ENCODE results near the gene DAPK2. TPM values are rescaled to one million over a fixed set of nuclear protein-coding genes. Genes with fewer than 3 reads are reported as not detected.
A peak's percentile ranks its signal among the peaks of the same experiment; 100 is the strongest.

DAPK2 gene
- total RNA-seq, 1 donor from 2014 or later = 2.6 TPM

DNA sequence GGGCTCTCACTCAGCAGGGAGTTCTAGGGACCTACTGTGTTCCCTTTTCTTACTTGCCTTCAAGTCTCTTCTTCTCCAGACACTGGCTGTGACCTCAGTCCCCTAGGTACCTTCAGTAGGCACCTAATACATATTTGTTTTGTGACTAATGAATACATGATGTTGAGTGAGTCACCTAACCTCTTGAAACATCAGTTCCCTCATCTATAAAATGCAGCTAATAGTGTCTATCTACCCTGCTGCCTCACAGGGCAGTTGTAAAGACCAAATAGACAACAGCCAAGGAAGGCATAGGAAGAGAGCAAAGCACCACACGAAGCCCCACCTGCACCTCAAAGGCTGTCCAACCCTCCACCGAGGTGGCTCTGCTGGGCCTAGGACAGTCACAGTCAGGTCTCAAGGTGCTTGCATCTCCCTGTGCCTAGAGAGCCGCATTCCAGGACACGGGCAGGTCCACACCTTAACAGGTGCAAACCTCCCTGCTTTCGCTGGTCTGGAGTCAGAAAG is 29.1 kb downstream of the DAPK2 start:
- H3K27me3 Mint-ChIP-seq (ENCODE audit: low read depth) = peaks cover 2% of the 10 kb centered on the region
- H3K4me1 Mint-ChIP-seq = peaks cover 21% of the 10 kb centered on the region
- H3K4me3 Mint-ChIP-seq = no peak overlapping the region
- TF ChIP-seq, protein P1, sequence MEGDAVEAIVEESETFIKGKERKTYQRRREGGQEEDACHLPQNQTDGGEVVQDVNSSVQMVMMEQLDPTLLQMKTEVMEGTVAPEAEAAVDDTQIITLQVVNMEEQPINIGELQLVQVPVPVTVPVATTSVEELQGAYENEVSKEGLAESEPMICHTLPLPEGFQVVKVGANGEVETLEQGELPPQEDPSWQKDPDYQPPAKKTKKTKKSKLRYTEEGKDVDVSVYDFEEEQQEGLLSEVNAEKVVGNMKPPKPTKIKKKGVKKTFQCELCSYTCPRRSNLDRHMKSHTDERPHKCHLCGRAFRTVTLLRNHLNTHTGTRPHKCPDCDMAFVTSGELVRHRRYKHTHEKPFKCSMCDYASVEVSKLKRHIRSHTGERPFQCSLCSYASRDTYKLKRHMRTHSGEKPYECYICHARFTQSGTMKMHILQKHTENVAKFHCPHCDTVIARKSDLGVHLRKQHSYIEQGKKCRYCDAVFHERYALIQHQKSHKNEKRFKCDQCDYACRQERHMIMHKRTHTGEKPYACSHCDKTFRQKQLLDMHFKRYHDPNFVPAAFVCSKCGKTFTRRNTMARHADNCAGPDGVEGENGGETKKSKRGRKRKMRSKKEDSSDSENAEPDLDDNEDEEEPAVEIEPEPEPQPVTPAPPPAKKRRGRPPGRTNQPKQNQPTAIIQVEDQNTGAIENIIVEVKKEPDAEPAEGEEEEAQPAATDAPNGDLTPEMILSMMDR (IDR thresholded peaks at IDR 0.05; ENCODE audit: unreplicated experiment) = no peak
- H3K9me3 Mint-ChIP-seq = peaks cover 6% of the 10 kb centered on the region
- H3K36me3 Mint-ChIP-seq = no peaks in the 10 kb centered on the region
- DNase-seq (ENCODE audit: low spot score in 2 of 2, unreplicated experiment in 2 of 2) = no peak
- H3K27ac Mint-ChIP-seq = no peak overlapping the region

DNA sequence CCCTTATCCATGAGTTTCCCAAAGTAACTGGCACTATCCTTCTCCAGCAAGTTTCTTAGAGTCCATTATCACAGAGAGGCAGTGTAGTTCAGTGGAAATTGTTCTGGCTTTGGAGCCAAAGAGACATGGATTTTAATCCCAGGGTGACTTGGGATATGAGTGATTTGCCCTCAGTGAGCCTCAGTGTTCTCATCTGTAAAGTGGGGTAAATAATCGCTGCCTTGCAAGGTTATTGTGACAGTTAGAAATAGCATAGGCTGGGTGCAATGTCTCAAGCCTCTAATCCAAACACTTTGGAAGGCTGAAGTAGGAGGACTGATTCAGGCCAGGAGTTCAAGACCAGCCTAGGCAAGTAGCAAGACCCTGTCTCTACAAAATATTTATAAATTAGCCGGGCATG is 30.0 kb downstream of the DAPK2 start:
- TF ChIP-seq, protein P1 (IDR thresholded peaks at IDR 0.05; ENCODE audit: unreplicated experiment) = no peak
- no peak for DNase-seq (ENCODE audit: low spot score in 2 of 2, unreplicated experiment in 2 of 2)
- H3K27me3 Mint-ChIP-seq (ENCODE audit: low read depth) = peaks cover 2% of the 10 kb centered on the region
- H3K9me3 Mint-ChIP-seq = peaks cover 6% of the 10 kb centered on the region
- peaks cover 25% of the 10 kb centered on the region for H3K4me1 Mint-ChIP-seq
- no peak overlapping the region for H3K27ac Mint-ChIP-seq
- no peak overlapping the region for H3K4me3 Mint-ChIP-seq
- H3K36me3 Mint-ChIP-seq = no peaks in the 10 kb centered on the region

DNA sequence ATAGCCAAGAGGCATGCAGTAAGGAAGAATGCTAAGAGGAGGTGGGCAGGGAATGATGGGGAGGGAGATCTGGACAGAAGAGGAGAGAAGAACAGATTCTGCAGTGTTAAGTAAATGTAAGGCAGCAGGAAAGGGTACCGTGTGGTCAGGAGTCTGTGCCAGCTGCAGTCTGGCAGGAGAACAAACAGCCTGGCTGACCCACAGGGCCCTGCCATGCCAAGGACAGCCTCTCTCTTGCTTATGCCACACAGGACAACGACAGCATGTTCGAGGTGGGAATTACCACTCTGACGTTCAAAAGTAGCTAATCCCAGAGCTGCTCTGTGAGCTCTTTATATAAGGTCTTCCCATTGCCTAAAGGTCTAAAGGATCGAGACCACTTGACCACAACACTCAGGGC is 31.3 kb downstream of the DAPK2 start:
- TF ChIP-seq, protein P1 (IDR thresholded peaks at IDR 0.05; ENCODE audit: unreplicated experiment) = no peak
- peaks cover 25% of the 10 kb centered on the region for H3K4me1 Mint-ChIP-seq
- DNase-seq (ENCODE audit: low spot score in 2 of 2, unreplicated experiment in 2 of 2) = no peak
- H3K9me3 Mint-ChIP-seq = no peaks in the 10 kb centered on the region
- no peaks in the 10 kb centered on the region for H3K36me3 Mint-ChIP-seq
- peaks cover 2% of the 10 kb centered on the region for H3K27me3 Mint-ChIP-seq (ENCODE audit: low read depth)
- H3K4me3 Mint-ChIP-seq = no peak overlapping the region
- no peak overlapping the region for H3K27ac Mint-ChIP-seq

DNA sequence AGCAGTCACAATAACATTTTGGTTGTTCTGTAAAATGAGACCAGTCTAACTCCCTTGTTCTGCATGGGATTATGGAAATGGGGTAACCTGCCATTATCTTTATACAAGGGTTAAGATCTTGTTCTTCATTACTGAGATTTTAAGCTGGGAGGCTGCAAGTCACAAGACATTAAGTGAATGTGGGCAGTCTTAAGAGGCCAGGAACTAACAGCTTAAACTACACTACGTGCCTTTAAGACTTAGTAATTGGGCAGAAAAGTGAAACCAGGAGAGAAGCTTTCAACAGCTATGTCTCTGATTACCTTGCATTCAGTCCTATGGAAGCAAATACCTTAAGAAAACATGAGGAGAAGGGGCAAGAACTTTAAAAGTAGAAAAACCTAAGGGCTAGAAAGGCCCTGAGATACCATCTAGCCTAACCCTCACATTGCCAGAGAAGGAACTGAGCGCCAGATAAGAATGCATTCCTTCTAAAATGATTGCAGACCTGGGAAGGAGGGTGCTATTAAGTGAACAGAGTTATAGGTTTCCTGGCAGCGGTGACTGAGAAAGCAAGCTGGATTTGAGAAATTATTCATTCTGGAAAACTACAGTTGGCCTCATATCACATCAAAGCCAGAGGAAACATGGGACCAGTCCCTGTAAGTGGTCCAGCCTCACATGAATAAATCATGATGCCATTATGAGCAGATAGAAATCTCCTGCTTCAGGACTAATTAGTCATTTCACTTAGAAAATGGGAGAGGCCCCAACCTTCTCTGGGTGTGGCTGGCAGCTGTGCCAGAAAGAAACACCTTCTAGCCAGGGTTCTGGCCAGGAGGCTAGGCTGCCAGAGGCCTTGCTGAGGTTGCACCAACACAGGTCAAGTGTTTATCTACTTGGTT is 32.9 kb downstream of the DAPK2 start:
- H3K36me3 Mint-ChIP-seq = no peaks in the 10 kb centered on the region
- no peaks in the 10 kb centered on the region for H3K9me3 Mint-ChIP-seq
- no peak overlapping the region for H3K4me3 Mint-ChIP-seq
- TF ChIP-seq, protein P1 (IDR thresholded peaks at IDR 0.05; ENCODE audit: unreplicated experiment) = no peak
- H3K27ac Mint-ChIP-seq = peak overlapping the region; percentile 41
- no peak for DNase-seq (ENCODE audit: low spot score in 2 of 2, unreplicated experiment in 2 of 2)
- H3K4me1 Mint-ChIP-seq = peaks cover 22% of the 10 kb centered on the region
- H3K27me3 Mint-ChIP-seq (ENCODE audit: low read depth) = peaks cover 2% of the 10 kb centered on the region

DNA sequence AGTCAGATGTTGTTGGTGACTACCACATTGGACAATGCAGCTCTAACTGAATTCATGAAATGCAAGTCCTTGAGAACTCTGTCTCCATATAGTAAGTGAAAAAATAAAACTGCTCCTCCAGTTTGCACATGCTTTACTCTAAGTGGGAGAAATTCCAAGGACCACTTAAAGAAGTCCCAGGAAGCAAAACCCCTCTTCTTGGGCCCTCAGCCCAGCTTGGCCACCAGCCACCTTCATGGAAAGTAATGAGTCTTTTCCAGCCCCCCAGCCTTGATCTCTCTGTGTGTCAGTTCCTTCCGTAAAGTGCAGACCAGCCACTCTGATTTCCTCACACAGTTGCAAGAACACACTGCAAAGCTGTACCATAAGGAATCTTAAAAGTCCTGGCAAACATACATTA is 34.5 kb downstream of the DAPK2 start:
- no peak for DNase-seq (ENCODE audit: low spot score in 2 of 2, unreplicated experiment in 2 of 2)
- TF ChIP-seq, protein P1 (IDR thresholded peaks at IDR 0.05; ENCODE audit: unreplicated experiment) = no peak
- Mint-ChIP-seq H3K9me3 (peaks cover 3% of the 10 kb centered on the region), H3K27ac (no peak overlapping the region), H3K36me3 (no peaks in the 10 kb centered on the region), H3K27me3 (ENCODE audit: low read depth) (peaks cover 6% of the 10 kb centered on the region), H3K4me3 (no peak overlapping the region), H3K4me1 (peaks cover 22% of the 10 kb centered on the region)
